IMR-90 (cell line): ENCODE measurements around the gene ACVR2B.

Experiments used
- CTCF ChIP-seq: conservative IDR thresholded peaks from 2 replicates; pipeline ENCODE4 v1.5.1; 2012; ENCODE audit warnings: mild to moderate bottlenecking, low read depth, low read length, improper control_type of control experiment
- POLR2A ChIP-seq: IDR thresholded peaks from 2 replicates; pipeline ENCODE4 v1.6.1; 2012; ENCODE audit warnings: mild to moderate bottlenecking, low read depth, low read length
- SMC3 ChIP-seq: fragments of 150-350 bp; IDR thresholded peaks from 2 replicates; pipeline ENCODE4 v1.6.1; 2016; ENCODE audit warnings: low read depth, mild to moderate bottlenecking, antibody characterized with exemption, low read length, moderate library complexity

- TF ChIP-seq POLR2A: no peak
- TF ChIP-seq CTCF: no peak
- TF ChIP-seq SMC3: no peak
Measured at GRCh38 chr3:38536671-38537070, 83.0 kb downstream of the ACVR2B start.
